ENCODE measurements around the gene LPCAT3.
"Not testable (repeated sequence)": the region's sequence is repeated elsewhere in the genome, so short reads cannot be mapped to it uniquely, and the experiment has no call there.

The LPCAT3 gene

GRCh38 chr12:7058850-7059395 is 40.6 kb upstream of the LPCAT3 start:
- Histone ChIP-seq H3K36me3 (ENCODE audit: insufficient read depth, low read length) (no peaks in the 10 kb centered on the region), H3K9me3 (ENCODE audit: insufficient read depth, low read depth, low read length) (no peaks in the 10 kb centered on the region), H4K20me1 (ENCODE audit: insufficient read depth, low read length, poor library complexity, severe bottlenecking) (no peaks in the 10 kb centered on the region), H3K79me2 (ENCODE audit: insufficient read depth, low read length) (no peaks in the 10 kb centered on the region), H3K9ac (ENCODE audit: low read depth, low read length, poor library complexity, severe bottlenecking) (no peak overlapping the region), H3K4me2 (ENCODE audit: low read depth, low read length, poor library complexity, severe bottlenecking) (no peak overlapping the region), H3K27me3 (ENCODE audit: insufficient read depth, low read length, poor library complexity, severe bottlenecking) (no peaks in the 10 kb centered on the region), H2AFZ (ENCODE audit: low read length) (no peak overlapping the region), H3F3A (ENCODE audit: low read depth) (no peaks in the 10 kb centered on the region), H3K4me1 (ENCODE audit: insufficient read depth, low read length, poor library complexity, severe bottlenecking) (no peaks in the 10 kb centered on the region), H3K4me3 (ENCODE audit: low read length, poor library complexity, severe bottlenecking) (no peak overlapping the region), H3K9me2 (replicated peaks; ENCODE audit: low read depth, low read length) (no peaks in the 10 kb centered on the region)
- TF ChIP-seq EZH2phosphoT487 (IDR thresholded peaks at IDR 0.05; ENCODE audit: borderline replicate concordance) = no peak
- no peak for TF ChIP-seq CTCF (conservative IDR thresholded peaks at IDR 0.05; ENCODE audit: low read length)

- TF ChIP-seq EZH2phosphoT487 (IDR thresholded peaks at IDR 0.05; ENCODE audit: borderline replicate concordance) (no peak), CTCF (conservative IDR thresholded peaks at IDR 0.05; ENCODE audit: low read length) (no peak)
- no peaks in the 10 kb centered on the region for H3K27me3 ChIP-seq (ENCODE audit: insufficient read depth, low read length, poor library complexity, severe bottlenecking)
- no peaks in the 10 kb centered on the region for H3K9me3 ChIP-seq (ENCODE audit: insufficient read depth, low read depth, low read length)
- H4K20me1 ChIP-seq (ENCODE audit: insufficient read depth, low read length, poor library complexity, severe bottlenecking) = no peaks in the 10 kb centered on the region
- no peak overlapping the region for H3K4me2 ChIP-seq (ENCODE audit: low read depth, low read length, poor library complexity, severe bottlenecking)
- H2AFZ ChIP-seq (ENCODE audit: low read length) = no peak overlapping the region
- no peaks in the 10 kb centered on the region for H3K9me2 ChIP-seq (replicated peaks; ENCODE audit: low read depth, low read length)
- H3K4me1 ChIP-seq (ENCODE audit: insufficient read depth, low read length, poor library complexity, severe bottlenecking) = no peaks in the 10 kb centered on the region
- no peaks in the 10 kb centered on the region for H3K79me2 ChIP-seq (ENCODE audit: insufficient read depth, low read length)
- no peak overlapping the region for H3K4me3 ChIP-seq (ENCODE audit: low read length, poor library complexity, severe bottlenecking)
- no peaks in the 10 kb centered on the region for H3F3A ChIP-seq (ENCODE audit: low read depth)
- no peak overlapping the region for H3K9ac ChIP-seq (ENCODE audit: low read depth, low read length, poor library complexity, severe bottlenecking)
- no peaks in the 10 kb centered on the region for H3K36me3 ChIP-seq (ENCODE audit: insufficient read depth, low read length)
These were observed 40.0 kb upstream of the LPCAT3 start for GRCh38 chr12:7058163-7058845.

GRCh38 chr12:7055736-7056135 is 37.5 kb upstream of the LPCAT3 start:
- H3K4me2 ChIP-seq (ENCODE audit: low read depth, low read length, poor library complexity, severe bottlenecking); H3K9me2 ChIP-seq (replicated peaks; ENCODE audit: low read depth, low read length); H2AFZ ChIP-seq (ENCODE audit: low read length); H3K9me3 ChIP-seq (ENCODE audit: insufficient read depth, low read depth, low read length); H4K20me1 ChIP-seq (ENCODE audit: insufficient read depth, low read length, poor library complexity, severe bottlenecking); H3K4me1 ChIP-seq (ENCODE audit: insufficient read depth, low read length, poor library complexity, severe bottlenecking); H3F3A ChIP-seq (ENCODE audit: low read depth); H3K4me3 ChIP-seq (ENCODE audit: low read length, poor library complexity, severe bottlenecking); H3K36me3 ChIP-seq (ENCODE audit: insufficient read depth, low read length); H3K27me3 ChIP-seq (ENCODE audit: insufficient read depth, low read length, poor library complexity, severe bottlenecking); H3K9ac ChIP-seq (ENCODE audit: low read depth, low read length, poor library complexity, severe bottlenecking); H3K79me2 ChIP-seq (ENCODE audit: insufficient read depth, low read length): not testable (repeated sequence)

- TF ChIP-seq EZH2phosphoT487 (IDR thresholded peaks at IDR 0.05; ENCODE audit: borderline replicate concordance) (no peak), CTCF (conservative IDR thresholded peaks at IDR 0.05; ENCODE audit: low read length) (no peak)
- H3K9me2 ChIP-seq (replicated peaks; ENCODE audit: low read depth, low read length) = no peaks in the 10 kb centered on the region
- no peak overlapping the region for H3K4me2 ChIP-seq (ENCODE audit: low read depth, low read length, poor library complexity, severe bottlenecking)
These were observed 36.6 kb upstream of the LPCAT3 start for GRCh38 chr12:7054925-7055324.

GRCh38 chr12:7049973-7050372 is 31.7 kb upstream of the LPCAT3 start:
- not testable (repeated sequence) for H3K9me3 ChIP-seq (ENCODE audit: insufficient read depth, low read depth, low read length); H4K20me1 ChIP-seq (ENCODE audit: insufficient read depth, low read length, poor library complexity, severe bottlenecking); H3K27me3 ChIP-seq (ENCODE audit: insufficient read depth, low read length, poor library complexity, severe bottlenecking); H3F3A ChIP-seq (ENCODE audit: low read depth); H3K4me2 ChIP-seq (ENCODE audit: low read depth, low read length, poor library complexity, severe bottlenecking); H3K4me3 ChIP-seq (ENCODE audit: low read length, poor library complexity, severe bottlenecking); H2AFZ ChIP-seq (ENCODE audit: low read length); H3K36me3 ChIP-seq (ENCODE audit: insufficient read depth, low read length); H3K79me2 ChIP-seq (ENCODE audit: insufficient read depth, low read length); H3K9ac ChIP-seq (ENCODE audit: low read depth, low read length, poor library complexity, severe bottlenecking); H3K9me2 ChIP-seq (replicated peaks; ENCODE audit: low read depth, low read length)
- peaks cover 15% of the 10 kb centered on the region for H3K4me1 ChIP-seq (ENCODE audit: insufficient read depth, low read length, poor library complexity, severe bottlenecking)

More at GRCh38 chr12:7054925-7055324, 36.6 kb upstream of the LPCAT3 start:
- Histone ChIP-seq H3K27me3 (ENCODE audit: insufficient read depth, low read length, poor library complexity, severe bottlenecking) (no peaks in the 10 kb centered on the region), H3K4me1 (ENCODE audit: insufficient read depth, low read length, poor library complexity, severe bottlenecking) (no peaks in the 10 kb centered on the region), H4K20me1 (ENCODE audit: insufficient read depth, low read length, poor library complexity, severe bottlenecking) (no peaks in the 10 kb centered on the region), H3K36me3 (ENCODE audit: insufficient read depth, low read length) (no peaks in the 10 kb centered on the region), H3K79me2 (ENCODE audit: insufficient read depth, low read length) (no peaks in the 10 kb centered on the region), H2AFZ (ENCODE audit: low read length) (no peak overlapping the region), H3K9ac (ENCODE audit: low read depth, low read length, poor library complexity, severe bottlenecking) (no peak overlapping the region), H3K9me3 (ENCODE audit: insufficient read depth, low read depth, low read length) (no peaks in the 10 kb centered on the region), H3K4me3 (ENCODE audit: low read length, poor library complexity, severe bottlenecking) (no peak overlapping the region), H3F3A (ENCODE audit: low read depth) (no peaks in the 10 kb centered on the region)
